GM23248 (cell line): ENCODE measurements around the gene KIR3DL1.

ENCODE experiments used
- EZH2 ChIP-seq: fragments of 200-600 bp; sonication (generic); IDR thresholded peaks from 2 replicates; pipeline ENCODE4 v1.6.1; 2018; ENCODE audit warnings: antibody characterized with exemption, mild to moderate bottlenecking; ENCODE audit not compliant: insufficient read depth, poor library complexity, severe bottlenecking
- EZH2phosphoT487 ChIP-seq: fragments of 200-600 bp; sonication (generic); IDR thresholded peaks from 2 replicates; pipeline ENCODE4 v1.6.1; 2018; ENCODE audit warnings: antibody characterized with exemption, moderate library complexity, mild to moderate bottlenecking, low read depth; ENCODE audit not compliant: insufficient read depth

DNA sequence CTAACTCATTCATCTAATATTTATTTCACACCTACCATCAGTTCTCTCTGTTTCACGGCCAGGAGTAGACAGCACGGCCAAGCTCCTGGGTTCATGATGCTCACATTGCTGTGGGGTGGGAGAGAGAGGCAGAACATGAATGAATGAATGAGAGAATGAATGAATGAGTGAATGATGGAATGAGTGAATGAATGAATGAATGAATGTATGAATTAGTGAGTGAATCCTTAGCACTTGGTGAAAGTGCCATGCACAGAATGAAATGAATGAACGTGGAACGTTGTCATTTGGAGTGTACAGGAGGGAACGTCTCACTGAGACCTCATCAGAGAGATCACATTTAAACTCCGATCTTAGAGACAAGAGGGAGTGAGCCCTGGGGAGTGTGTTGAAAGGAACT, 24.8 kb upstream of the KIR3DL1 start:
- TF ChIP-seq EZH2 (no peak), EZH2phosphoT487 (no peak)
